ENCODE data around the gene RBCK1.
"Not testable (repeated sequence)": the region's sequence is repeated elsewhere in the genome, so short reads cannot be mapped to it uniquely, and the experiment has no call there.

Gene RBCK1

GRCh38 chr20:438571-439469 is 30.7 kb downstream of the RBCK1 start:
- DNase-seq = no peak

DNA sequence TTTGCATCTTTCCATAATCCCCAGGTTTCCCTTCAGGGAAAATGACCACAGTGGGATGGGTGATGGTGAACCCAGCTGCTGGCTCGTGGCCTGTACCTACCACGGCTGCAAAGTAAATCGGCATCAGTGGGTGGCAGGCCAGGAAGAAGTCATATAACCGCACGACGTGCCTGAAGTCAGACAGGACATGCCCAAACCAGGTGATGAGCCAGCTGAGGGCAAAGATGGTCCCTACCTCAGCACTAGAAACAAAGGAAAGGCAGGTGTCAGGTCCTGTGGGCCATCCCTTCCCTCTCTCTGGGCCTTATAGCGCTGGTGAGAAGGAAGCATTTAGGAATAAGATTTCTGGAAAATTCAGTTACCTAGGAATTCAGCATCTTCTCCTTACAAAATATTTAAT is 32.0 kb downstream of the RBCK1 start:
- DNase-seq = no peak

- DNase-seq = no peak
These were observed 32.5 kb downstream of the RBCK1 start for GRCh38 chr20:440636-441035.

DNA sequence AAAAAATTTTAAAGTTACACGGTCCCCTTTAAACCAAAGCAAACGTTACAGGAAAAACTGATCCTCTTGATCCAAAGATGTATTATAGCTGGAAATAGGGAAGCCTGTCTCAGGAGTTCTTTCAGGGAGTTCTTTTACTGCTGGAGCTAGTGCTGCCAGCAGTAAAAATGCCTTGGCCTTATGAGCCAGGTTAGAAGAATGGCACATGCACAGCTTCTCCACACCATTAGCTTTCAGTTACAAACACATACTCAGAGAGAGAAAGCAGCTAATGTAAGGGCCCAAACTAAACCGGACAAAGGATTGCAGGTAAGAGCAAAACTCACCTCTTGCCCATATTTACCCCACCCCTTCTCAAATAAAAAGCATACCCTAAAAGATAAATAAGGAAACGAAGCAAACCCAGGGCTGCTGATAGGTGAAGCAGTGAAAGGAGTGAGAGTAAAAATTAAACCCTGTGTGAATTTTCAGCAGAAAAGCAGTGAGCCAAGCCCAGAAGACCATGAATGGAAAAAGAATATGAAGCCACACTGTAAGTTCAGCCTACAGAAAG is 35.2 kb downstream of the RBCK1 start:
- DNase-seq = no peak

GRCh38 chr20:444117-444516 is 36.0 kb downstream of the RBCK1 start:
- DNase-seq = no peak

DNA sequence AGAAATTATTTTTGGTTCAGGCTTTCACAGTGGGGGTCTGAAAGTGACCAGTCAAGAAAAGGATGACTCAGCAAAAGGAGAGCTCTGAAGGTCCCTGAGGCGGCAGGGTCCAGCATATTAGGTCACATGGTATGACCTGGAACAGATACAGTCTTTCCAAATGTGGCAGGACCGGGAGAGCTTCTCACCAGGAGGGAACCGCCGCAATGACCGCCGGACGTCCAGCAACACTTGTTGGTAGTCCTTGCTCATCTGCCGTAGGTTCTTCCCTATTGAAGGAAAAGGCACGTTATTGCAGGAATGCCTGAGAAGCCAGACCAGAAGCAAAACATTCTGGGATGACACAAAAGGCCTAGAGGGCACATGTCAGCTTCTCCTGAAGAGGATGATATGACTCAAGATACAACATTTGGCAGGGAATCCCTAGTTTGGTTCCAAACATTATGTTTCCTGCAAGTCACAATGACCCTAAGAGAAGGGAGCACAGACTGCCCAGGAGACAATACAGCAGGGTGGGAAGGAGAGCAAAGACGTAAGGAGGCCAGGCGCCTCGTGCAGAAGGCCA is 36.8 kb downstream of the RBCK1 start:
- no peak for DNase-seq

- DNase-seq = no peak
These were observed 37.6 kb downstream of the RBCK1 start for GRCh38 chr20:445514-446336.

GRCh38 chr20:452021-452420 is 43.9 kb downstream of the RBCK1 start:
- DNase-seq = not testable (repeated sequence)

- no peak for DNase-seq
These were observed 46.9 kb downstream of the RBCK1 start for GRCh38 chr20:454951-455350.

DNA sequence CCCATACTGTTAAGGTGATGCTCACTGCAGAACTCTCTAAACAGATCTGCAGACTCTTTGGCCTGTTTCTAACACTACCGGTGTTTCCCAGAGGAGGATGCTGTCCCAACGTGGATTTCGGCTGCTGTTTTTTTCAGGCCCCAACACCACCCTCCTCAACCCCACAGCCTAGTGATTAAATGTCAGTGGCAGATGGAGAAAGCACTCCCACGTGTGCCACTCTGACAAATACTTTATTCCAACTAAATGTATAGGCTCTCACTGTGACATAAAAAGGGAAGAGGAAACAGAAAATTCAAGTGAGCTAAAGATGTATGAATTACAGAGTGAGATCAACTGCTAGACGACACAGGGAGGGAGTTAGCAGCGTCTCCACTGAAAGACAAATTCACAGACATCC is 50.7 kb downstream of the RBCK1 start:
- no peak for DNase-seq

DNA sequence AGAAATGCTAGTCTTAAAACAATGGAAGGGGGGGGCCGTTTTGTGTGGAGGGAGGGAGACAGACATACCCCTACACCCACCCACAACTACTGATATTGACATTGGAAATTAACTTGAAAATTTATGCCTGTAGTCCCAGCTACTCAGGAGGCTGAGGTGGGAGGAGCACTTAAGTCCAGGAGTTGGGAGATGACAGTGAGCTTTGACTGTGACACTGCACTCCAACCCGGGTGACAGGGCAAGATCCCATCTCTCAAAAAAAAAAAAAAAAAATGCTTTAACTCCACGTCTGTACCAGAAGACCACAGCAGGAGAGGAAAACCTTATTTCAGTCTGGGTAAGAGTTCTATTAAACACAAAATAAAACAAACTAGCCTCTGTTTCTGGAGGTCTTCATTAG is 52.1 kb downstream of the RBCK1 start:
- peak; percentile 18 for DNase-seq

GRCh38 chr20:460707-461106 is 52.6 kb downstream of the RBCK1 start:
- no peak for DNase-seq

DNA sequence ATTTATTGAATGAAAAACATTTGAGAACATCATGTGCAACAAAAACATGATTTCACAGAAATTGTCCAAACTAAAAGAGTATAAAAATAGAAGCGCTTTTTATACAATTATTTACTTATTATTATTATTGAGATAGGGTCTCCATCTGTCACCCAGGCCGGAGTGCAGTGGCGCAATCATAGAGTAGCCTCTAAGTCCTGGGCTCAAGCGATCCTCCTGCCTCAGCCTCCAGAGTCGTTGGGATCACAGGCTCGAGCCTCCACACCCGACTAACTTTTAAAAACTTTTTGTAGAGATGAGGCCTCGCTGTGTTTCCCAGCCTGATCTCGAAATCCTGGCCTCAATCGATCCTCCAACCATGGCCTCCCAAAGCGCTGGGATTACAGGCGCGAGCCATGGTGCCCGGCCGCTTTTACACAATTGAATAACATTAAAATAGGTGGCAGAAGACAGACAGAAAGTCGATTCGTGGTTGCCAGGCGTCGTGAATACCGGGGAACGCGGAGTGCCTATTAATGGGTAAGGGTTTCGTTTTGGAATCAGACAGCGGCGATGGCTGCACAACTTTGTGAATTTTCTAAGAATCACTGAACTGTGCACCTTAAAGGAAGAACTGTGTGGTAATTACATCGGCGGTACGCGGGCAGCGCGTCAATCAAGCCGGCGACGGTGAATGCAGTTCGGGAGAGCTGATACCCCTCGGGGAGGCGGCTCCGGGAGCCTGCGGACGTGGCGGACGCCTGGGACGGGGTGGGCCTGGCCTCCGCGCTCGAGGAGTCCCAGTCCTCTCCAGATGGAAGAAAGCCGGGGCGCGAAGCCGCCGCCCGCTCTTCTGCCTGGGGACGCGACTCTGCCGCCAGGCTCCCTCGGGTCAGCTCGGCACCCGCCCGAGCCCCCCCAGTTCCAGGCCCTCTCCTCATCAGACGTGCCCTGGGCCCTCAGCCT is 53.4 kb downstream of the RBCK1 start:
- DNase-seq = peak; percentile 67

GRCh38 chr20:462199-462991 is 54.3 kb downstream of the RBCK1 start, which contains the start of gene TBC1D20:
TBC1D20 (minus strand) TSS chr20:462533; CDS start chr20:462405, 128 bp downstream.
- DNase-seq = peak; percentile 94

- DNase-seq = no peak
These were observed 59.7 kb downstream of the RBCK1 start for GRCh38 chr20:467755-468154.

- DNase-seq = no peak
These were observed 61.8 kb downstream of the RBCK1 start for GRCh38 chr20:469746-470490.

DNA sequence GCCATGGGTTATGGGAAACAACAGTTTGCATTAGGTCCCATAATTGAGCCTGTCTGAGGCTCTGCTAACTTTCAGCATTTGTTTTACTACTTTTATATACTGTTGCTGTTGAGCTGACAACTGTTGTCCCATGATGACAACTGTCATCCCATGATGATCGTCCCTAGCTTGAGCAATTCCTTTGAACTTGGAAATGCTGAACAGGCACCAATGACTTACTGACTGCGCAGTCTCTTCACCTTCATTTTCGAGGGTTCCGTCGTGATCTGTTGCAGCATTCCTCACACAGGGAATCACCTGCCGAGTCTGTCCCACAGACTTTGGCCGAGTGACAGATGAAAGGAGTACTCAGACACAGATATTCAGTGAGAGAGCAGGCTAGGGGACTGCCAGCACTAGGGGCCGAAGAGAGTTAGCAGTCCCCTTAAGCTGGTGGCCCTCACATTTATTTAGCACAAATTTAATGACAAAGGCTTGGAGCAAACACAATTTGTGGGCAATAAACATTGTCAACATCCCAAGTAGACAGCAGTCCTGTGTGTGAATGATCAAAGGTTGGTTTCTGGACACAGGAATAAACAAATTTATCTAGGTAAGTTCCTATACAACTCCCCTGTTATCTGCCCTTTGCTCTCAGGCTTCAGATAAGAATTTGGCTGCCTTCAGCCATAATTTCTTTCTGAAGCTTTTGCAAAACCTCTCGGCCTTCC is 64.2 kb downstream of the RBCK1 start:
- no peak for DNase-seq

DNA sequence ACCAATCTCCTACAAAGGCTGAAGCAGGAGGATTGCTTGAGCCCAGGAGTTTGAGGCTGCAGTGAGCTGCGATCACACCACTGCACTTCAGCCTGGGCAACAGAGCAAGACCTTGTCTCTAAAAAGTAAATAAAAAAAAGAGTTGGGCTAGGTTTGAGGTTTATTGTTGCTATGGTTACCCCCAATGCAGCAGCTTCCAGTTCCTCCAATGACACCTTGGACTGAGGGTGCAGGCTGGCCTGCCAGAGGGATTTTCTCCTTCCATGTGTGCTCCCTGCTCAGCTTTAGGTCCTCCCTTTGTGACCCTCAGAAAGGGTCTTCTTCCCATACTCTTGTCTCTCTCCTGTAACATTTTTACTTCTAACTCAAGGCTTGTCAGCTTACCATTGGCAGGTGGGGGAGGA is 64.8 kb downstream of the RBCK1 start:
- no peak for DNase-seq

DNA sequence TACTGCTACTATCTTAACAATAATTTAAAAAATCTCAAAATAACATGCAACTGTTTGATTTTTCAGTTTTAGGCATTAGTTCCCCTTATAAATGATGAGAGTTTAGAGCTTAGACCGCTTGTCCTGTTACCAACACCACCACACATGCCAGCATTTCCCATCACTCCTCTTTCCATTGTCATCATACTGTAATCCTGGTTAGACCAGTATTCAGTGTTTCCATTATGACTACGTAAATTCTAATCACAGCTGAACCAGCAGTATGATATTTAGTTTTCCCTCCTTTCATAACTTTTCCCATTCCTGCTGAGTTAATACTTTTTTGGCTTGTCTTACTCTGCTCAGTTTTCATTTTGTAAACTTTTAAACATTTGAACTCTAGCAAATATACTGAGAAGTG is 66.5 kb downstream of the RBCK1 start:
- DNase-seq = no peak

Measured in NCI-H82 (cell line).